ENCODE measurements around the gene CDS2. TPM values are rescaled to one million over a fixed set of nuclear protein-coding genes. Genes with fewer than 3 reads are reported as not detected.

Gene CDS2
- polyA plus RNA-seq, 1 donor from 2014 or later: 66.7 TPM

DNA sequence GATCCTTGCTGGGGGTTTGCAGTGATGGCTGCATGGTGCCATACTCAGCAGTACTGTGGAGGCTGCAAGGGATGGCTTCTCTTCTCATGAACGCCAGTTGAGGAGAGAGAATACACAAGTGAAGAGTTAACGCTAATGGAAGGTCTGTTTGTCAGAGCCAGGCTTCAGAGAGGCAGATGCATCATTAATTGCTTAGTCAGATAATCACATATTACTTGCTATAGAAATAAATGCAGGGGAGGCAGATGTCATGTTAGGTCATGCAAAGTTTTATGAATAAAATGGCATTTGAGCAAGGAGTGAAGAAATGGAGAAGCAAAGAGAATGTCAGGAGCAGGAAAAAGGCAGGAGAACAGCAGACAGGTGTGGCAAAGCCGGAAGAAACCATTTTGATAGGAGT lies 51.2 kb downstream of the CDS2 start:
- Histone ChIP-seq H3K4me2 (ENCODE audit: low read length) (no peak overlapping the region), H3K27ac (ENCODE audit: low read length) (no peak overlapping the region), H3K36me3 (ENCODE audit: insufficient read depth, low read length) (peaks cover 3% of the 10 kb centered on the region)

GRCh38 chr20:5180421-5180820 lies 53.6 kb downstream of the CDS2 start:
- H3K36me3 ChIP-seq (ENCODE audit: insufficient read depth, low read length): peaks cover 3% of the 10 kb centered on the region

More for the DNA sequence above, 51.2 kb downstream of the CDS2 start:
- TF ChIP-seq POLR2AphosphoS5 (IDR thresholded peaks at IDR 0.05) (no peak), EP300 (conservative IDR thresholded peaks at IDR 0.05; ENCODE audit: poor library complexity, severe bottlenecking) (no peak), RAD21 (conservative IDR thresholded peaks at IDR 0.05) (no peak), EZH2 (IDR thresholded peaks at IDR 0.05; ENCODE audit: borderline replicate concordance, insufficient read depth, low read length, poor library complexity, severe bottlenecking) (no peak), TAF1 (IDR thresholded peaks at IDR 0.05; ENCODE audit: low read depth) (no peak), CTCF (IDR thresholded peaks at IDR 0.05; ENCODE audit: poor library complexity, severe bottlenecking) (no peak), MXI1 (conservative IDR thresholded peaks at IDR 0.05; ENCODE audit: poor library complexity, severe bottlenecking) (no peak), SMC3 (conservative IDR thresholded peaks at IDR 0.05; ENCODE audit: poor library complexity) (no peak)
- TF ChIP-seq, protein P1, sequence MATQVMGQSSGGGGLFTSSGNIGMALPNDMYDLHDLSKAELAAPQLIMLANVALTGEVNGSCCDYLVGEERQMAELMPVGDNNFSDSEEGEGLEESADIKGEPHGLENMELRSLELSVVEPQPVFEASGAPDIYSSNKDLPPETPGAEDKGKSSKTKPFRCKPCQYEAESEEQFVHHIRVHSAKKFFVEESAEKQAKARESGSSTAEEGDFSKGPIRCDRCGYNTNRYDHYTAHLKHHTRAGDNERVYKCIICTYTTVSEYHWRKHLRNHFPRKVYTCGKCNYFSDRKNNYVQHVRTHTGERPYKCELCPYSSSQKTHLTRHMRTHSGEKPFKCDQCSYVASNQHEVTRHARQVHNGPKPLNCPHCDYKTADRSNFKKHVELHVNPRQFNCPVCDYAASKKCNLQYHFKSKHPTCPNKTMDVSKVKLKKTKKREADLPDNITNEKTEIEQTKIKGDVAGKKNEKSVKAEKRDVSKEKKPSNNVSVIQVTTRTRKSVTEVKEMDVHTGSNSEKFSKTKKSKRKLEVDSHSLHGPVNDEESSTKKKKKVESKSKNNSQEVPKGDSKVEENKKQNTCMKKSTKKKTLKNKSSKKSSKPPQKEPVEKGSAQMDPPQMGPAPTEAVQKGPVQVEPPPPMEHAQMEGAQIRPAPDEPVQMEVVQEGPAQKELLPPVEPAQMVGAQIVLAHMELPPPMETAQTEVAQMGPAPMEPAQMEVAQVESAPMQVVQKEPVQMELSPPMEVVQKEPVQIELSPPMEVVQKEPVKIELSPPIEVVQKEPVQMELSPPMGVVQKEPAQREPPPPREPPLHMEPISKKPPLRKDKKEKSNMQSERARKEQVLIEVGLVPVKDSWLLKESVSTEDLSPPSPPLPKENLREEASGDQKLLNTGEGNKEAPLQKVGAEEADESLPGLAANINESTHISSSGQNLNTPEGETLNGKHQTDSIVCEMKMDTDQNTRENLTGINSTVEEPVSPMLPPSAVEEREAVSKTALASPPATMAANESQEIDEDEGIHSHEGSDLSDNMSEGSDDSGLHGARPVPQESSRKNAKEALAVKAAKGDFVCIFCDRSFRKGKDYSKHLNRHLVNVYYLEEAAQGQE (IDR thresholded peaks at IDR 0.05; ENCODE audit: borderline replicate concordance): no peak
- Histone ChIP-seq H3K9ac (ENCODE audit: low read length) (no peak overlapping the region), H3K4me3 (ENCODE audit: low read length) (no peak overlapping the region), H4K20me1 (ENCODE audit: insufficient read depth) (no peaks in the 10 kb centered on the region), H2AFZ (ENCODE audit: low read depth, low read length) (no peak overlapping the region), H3K27me3 (ENCODE audit: insufficient read depth, low read depth, low read length) (no peaks in the 10 kb centered on the region), H3F3A (ENCODE audit: insufficient read depth, low read length, poor library complexity, severe bottlenecking) (no peaks in the 10 kb centered on the region), H3K9me3 (ENCODE audit: low read length) (no peaks in the 10 kb centered on the region), H3K79me2 (replicated peaks; ENCODE audit: insufficient read depth, low read length) (no peaks in the 10 kb centered on the region), H3K9me2 (ENCODE audit: insufficient read depth, low read length) (no peaks in the 10 kb centered on the region)

More at GRCh38 chr20:5180421-5180820, 53.6 kb downstream of the CDS2 start:
- H3K4me2 ChIP-seq (ENCODE audit: low read length): no peak overlapping the region
- no peaks in the 10 kb centered on the region for H3K9me2 ChIP-seq (ENCODE audit: insufficient read depth, low read length)
- H3K27me3 ChIP-seq (ENCODE audit: insufficient read depth, low read depth, low read length): no peaks in the 10 kb centered on the region
- no peak overlapping the region for H3K9ac ChIP-seq (ENCODE audit: low read length)
- H3F3A ChIP-seq (ENCODE audit: insufficient read depth, low read length, poor library complexity, severe bottlenecking): no peaks in the 10 kb centered on the region
- no peak overlapping the region for H3K27ac ChIP-seq (ENCODE audit: low read length)
- no peaks in the 10 kb centered on the region for H3K79me2 ChIP-seq (replicated peaks; ENCODE audit: insufficient read depth, low read length)
- TF ChIP-seq, protein P1 (IDR thresholded peaks at IDR 0.05; ENCODE audit: borderline replicate concordance): no peak
- no peak for TF ChIP-seq POLR2AphosphoS5 (IDR thresholded peaks at IDR 0.05)
- no peak for TF ChIP-seq TAF1 (IDR thresholded peaks at IDR 0.05; ENCODE audit: low read depth)
- no peak for TF ChIP-seq EZH2 (IDR thresholded peaks at IDR 0.05; ENCODE audit: borderline replicate concordance, insufficient read depth, low read length, poor library complexity, severe bottlenecking)
- TF ChIP-seq CTCF (IDR thresholded peaks at IDR 0.05; ENCODE audit: poor library complexity, severe bottlenecking): no peak
- no peak for TF ChIP-seq RAD21 (conservative IDR thresholded peaks at IDR 0.05)
- no peak for TF ChIP-seq MXI1 (conservative IDR thresholded peaks at IDR 0.05; ENCODE audit: poor library complexity, severe bottlenecking)
- H3K4me3 ChIP-seq (ENCODE audit: low read length): no peak overlapping the region
- no peaks in the 10 kb centered on the region for H4K20me1 ChIP-seq (ENCODE audit: insufficient read depth)
- no peaks in the 10 kb centered on the region for H3K9me3 ChIP-seq (ENCODE audit: low read length)
- no peak overlapping the region for H2AFZ ChIP-seq (ENCODE audit: low read depth, low read length)
